NCI-H2029 treated with DMSO at 0.1 percent for 48 hours (cell line): Measurements from ENCODE around the gene MAP3K15.

Experiments
- DNase-seq: peaks from one replicate; lab custom pipeline; 2025; lab: John Stamatoyannopoulos, UW

The MAP3K15 gene

DNA sequence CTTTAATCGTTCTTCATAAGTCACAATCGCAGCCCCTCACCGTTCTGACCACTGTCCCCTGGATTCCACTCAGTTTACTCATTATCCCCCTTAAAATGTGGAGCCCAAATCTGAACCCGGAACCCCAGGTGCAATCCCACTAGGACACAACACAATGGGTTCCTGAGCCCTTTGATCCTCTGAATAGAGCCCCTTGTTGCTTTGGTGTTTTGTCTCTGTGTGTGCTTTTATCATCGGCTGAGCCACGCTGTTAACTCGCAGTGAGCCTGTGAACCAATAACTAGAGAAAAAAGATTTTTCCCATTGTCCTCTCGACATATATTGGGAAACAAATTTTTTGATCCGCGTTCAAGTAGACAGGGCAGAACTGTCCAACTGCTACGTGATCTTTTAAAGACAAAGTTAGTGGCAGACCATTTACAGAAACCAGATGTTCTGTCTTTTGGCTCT is 172.2 kb downstream of the MAP3K15 start:
- no peak for DNase-seq

DNA sequence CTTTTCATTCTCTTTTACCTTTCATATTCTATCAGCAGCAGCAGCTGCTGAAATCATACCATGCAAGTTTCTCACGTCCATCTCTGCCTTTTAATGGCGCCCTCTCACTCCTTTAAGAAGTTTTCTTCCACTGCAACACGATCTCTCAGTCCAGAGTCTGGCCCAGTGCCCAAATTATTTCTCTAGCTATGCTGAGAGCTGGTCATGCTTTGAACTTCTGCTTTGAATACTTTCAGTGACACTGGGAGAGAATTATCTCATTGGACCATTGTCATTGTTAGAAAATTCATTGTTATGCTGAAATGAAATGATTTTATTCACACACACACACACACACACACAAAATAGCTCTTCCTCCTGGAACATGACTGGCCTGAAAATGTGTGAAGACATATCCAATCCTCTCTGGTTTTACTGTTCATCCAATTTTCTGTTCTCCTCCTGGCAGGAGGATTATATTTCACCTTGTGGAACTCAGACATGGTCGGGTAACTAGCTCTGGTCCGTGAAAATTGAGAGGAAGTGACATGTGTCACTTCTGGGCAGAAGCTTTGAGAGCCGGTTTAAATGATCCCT is 172.9 kb downstream of the MAP3K15 start:
- DNase-seq = no peak

DNA sequence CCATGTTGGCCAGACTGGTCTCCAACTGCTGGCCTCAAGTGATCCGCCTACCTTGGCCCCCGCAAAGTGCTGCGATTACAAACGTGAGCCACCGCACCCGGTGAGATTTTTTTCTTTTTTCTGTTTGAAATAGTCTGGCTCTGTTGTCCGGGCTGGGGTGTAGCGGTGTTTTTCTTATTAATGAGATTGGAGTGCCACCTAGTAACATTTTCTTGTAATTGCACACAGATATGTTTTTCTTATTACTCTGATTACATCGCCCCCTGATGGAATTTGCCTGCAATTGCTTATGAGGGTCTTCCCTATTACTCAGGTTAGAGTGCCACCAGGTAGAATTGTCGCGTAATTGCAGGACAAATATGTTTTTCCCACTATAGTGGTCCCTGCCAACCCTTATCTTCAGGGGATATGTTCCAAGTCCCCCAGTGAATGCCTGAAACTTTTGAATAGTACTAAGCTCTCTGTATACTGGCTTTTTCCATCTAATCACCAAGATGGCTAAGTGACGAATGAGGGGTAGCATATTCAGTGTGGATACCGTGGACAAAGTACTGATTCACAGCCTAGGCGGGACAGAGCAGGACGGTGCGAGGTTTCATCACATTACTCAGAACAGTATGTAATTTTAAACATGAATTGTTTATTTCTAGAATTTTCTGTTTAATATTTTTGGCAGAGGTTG is 180.2 kb downstream of the MAP3K15 start:
- no peak for DNase-seq

DNA sequence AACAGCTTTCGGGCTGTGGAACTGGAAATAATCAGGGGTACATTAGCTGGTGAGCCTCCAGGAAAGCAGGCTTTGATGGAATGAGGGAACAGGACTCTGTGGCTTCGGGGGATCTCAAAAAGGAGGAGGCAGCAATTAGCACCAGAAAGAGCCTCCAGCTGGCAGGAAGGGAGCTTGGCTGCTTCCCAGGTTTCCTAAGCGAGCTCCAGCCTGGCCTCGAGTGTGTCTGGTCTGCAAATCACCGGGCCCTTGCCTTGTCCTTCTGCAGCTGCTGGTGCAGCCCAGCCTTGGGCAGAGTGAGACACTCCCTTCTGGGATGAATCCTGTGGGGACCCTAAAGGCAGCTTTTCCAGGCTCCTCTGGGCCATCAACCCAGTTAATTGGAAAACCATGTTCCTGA is 182.3 kb downstream of the MAP3K15 start:
- no peak for DNase-seq

DNA sequence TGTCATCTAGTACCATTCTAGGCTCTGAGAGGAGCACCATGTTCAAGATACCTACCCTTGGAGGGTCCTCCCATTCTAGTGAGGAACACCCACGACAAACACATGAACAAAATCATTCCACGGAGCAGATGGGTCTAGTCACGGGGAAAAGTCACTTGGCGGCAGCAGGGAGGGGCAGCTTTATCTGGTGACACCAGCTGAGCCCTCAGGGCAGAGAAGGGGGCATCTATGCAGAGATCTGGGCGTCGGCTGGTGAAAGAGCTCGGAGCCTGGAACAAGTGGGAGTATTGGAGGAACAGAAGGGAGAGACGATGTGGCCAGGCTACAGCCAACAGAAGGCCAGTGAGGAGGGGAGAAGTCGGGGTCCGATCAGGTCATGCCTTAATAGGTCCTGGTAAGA is 183.5 kb downstream of the MAP3K15 start:
- DNase-seq = no peak

DNA sequence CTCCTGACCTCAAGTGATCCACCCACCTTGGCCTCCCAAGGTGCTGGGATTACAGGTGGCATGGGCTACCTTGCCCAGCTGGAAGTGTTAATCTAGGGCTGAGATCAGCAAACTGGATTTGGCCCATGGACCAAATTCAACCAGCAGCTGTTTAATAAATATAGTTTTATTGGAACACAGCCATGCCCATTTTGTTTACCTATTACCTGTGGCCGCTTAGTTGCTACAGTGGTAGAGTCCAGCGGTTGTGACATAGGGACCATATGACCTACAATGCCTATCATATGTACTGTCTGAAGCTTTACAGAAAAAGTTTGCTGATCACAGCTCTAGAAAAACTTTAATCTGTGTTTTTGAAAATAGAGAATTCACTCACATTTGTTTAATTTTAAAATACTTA is 188.7 kb downstream of the MAP3K15 start:
- no peak for DNase-seq
